GM19351 (cell line): ENCODE data around the gene DLGAP4.

Experiments
- ATAC-seq: cut with Tn5 transposase; IDR thresholded peaks from one replicate; pipeline ENCODE4 v1.9.1; 2021; ENCODE audit warnings: mild to moderate bottlenecking, moderate library complexity; ENCODE audit not compliant: unreplicated experiment

The DLGAP4 gene

DNA sequence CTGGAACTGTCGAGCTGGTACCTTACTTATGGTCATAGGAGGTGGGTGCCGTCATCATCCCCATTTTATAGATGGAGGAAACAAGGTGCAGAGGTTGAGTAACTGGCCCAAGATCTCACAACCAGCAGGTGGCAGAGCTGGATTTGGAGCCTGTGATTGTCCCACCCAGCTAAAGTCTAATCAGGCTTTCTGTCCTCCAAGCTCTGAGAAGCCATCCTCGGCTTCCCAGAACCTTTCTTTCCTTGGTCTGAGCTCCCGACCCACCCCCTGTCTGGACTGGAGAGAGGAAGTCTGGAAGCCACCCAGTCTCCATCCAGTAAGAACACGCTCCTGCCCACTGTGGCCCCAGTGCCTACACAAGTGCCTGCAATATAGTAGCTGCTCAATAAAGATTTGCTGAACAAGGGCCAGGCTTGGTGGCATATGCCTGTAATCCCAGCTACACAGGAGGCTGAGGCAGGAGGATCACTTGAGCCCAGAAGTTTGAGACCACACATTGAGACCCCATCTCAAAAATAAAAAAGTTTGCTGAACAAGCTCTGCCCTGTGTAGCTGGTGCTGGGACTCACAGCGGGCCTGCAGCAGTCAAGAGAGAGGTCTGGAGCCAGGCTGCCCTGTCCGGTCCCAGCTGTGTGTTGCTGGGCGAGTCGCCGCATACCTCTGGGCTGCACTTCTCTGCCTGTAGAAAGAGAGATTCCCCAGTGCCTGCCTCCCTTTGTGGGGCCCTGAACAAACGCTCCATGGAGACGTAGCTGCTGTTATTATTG lies 32.5 kb upstream of the DLGAP4 start:
- ATAC-seq, result no peak

DNA sequence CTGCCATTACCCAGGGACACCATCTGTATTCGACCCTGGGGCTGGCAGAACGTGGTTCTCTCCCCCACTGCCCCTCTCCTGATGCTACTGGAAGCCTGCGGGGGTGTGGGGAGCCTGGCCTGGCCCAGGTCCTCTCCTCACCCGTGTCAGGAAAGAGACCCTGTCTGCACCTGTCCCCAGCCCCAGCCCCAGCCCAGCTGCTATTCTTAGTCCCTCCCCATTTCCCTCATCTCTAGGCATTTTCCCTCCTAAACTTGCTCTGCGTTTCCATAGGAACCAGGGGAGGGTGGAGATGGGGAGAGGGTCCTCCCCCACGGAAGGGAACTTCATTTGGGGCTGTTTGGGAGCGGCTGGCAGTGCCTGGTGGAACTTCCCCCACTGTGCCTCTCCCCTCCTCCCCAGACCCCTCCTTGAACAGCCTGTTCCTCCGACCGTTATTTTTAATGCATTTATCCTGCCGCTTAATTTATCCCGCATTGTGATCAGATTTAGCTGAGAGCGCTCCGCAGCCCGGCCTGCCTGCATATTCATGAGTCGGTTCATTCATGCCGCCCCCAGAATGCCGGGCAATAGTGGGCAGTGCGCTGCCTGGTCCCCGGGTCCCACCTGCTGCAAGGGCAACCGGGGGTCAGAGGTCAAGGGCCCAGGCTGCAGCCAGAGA lies 31.8 kb upstream of the DLGAP4 start:
- ATAC-seq, result no peak

DNA sequence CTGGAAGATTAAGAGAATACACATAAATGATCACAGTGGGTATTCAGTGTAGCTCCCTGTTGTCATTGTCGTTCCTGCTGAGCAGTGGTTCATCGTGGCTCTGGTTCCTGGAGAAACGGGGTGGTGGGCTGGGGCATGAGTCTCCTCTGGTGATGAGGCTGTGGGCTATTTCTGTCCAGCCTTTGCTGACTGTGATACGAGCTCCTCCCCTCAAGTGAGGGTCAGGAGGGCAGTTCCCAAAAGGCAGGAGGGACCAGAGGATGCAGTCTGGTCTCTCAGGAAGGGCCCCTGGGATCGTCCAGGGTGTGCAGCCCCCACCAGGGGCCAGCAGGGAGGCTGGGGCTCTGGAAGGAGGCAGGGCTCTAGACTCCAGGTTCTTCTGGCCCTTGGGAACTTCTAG lies 31.1 kb upstream of the DLGAP4 start:
- no peak for ATAC-seq

DNA sequence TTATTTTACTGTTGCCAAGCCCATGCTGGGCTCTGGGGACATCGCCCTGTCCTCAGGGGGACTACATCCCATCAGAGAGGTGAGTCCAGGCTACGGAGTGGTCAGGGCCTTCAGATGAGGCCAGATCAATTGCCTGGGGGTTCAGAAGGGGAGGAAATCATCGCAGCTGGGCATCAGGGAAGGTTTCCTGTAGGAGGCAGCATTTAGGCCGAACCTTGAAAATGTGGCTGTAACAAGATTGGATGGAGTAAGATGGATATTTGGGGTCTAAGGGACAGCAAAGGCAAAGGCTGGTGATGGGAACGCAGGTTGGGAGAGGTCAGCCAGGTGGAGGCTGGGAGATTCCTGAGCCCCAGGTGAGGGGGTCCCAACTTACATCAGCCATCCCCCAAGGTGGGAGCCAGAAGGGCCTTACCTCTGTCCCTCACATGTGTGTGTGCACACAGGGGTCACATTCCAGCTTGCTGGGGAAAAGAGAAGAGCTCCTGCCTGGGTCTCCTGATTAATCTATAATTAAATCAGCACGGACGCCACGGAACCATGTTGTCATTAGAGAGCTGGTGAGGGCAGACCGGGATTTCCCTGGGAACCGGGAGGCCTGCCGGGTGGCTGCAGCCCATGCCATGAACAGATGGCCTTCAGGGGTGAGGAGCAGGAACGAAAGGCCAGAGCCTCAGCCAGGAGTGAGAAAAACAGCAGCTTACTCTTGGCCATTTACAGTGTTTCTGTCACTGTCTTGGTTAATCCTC lies 30.5 kb upstream of the DLGAP4 start:
- ATAC-seq, result no peak

DNA sequence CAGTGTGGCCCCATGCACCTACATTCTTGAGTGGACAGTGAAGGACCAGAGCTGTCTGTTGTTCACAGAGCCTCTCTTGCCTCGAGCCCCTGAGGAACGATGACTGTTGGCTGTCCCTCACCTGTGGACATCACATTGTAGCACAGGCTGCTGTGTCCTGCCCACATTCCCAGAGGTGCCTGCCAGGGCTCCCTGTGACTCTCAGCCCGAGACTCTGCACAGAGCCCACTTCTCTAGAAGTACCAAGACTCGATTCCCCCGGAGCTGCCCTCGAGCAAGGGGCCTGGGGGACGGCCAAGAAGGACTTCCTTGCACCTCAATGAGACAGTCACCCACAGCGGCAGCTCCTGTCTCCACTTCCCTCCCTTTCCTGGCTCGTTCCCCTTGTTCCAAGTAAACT lies 28.6 kb upstream of the DLGAP4 start:
- ATAC-seq, result no peak

DNA sequence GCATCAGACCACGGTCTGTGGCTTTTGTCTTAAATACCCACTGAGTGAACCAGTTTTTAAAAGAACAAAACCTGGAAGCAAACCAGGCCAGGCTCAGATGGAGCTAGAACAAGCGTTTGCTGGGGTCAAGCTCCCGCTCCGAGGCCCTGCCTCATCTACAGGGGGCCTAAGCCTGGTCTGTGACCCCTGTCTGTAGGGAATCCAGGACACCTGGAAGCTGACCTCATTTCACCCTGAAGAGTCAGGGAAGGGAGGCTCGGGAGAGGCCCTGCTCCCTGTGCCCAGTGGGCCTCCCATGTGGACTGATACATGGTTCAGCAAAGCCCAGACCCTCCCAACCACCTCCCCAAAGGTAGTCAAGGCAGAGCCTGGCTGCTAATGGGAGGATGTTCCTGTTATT lies 26.8 kb upstream of the DLGAP4 start:
- no peak for ATAC-seq

DNA sequence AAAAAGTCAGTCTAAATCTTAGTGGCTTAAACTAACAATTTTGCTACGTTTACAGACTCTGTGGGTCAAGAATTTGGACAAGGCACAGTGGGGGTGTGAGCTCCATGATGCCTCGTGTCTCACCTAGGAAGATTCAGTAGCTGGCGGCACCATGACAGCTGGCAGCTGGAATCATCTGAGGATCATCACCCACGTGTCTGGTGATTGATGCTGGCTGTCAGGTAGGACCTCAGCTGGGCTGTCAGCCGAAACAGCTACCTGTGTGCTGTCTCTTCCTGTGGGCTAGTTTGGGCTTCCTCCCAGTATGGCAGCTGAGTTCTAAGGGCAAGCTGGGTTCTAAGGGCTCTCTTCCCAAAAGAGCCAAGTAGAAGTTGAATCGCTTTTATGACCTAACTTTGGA lies 26.4 kb upstream of the DLGAP4 start:
- ATAC-seq, result no peak

DNA sequence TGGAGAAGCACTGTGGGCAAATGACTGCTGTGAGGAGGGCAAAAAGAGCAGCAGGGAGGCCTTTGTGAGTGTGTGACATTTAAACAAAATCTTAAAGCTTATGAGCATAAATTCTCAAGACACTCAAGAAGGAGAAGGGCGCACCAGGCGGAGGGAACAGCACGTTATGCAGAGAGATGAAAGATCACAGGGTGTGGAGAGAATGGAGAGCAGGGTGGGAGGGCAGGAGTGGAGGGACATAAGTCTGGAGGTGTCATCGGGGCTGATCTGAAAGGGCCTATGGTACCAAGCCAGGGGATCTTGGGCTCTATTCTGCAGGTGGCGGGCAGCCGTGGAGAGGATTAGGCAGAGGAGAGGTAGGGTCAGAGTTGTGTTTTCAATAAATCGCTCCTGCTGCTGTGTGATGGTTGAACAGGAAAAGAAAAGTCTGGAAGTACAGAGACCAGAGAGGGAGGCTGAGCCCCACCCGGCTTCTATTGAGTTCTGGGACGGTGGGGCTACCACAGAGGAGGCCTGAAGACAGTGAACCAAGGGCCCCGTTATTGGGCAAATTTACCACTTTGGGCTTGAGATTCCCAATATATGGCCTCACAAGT lies 24.3 kb upstream of the DLGAP4 start:
- ATAC-seq, result no peak

DNA sequence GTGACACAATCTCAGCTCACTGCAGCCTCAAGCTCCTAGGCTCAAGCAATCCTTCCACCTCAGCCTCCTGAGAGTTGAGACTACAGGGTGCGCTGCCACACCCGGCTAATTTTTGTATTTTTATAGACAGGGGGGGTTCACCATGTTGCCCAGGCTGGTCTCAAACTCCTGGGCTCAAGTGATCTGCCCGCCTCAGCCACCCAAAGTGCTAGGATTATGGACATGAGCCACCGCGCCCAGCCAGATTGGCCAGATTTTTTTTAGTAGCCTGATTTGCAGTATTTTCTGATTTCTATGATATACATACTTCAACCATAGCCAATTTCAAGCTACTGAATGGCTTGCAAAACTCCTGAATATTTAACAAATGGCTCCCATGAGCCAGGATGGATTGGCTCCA lies 21.4 kb upstream of the DLGAP4 start:
- ATAC-seq, result no peak

DNA sequence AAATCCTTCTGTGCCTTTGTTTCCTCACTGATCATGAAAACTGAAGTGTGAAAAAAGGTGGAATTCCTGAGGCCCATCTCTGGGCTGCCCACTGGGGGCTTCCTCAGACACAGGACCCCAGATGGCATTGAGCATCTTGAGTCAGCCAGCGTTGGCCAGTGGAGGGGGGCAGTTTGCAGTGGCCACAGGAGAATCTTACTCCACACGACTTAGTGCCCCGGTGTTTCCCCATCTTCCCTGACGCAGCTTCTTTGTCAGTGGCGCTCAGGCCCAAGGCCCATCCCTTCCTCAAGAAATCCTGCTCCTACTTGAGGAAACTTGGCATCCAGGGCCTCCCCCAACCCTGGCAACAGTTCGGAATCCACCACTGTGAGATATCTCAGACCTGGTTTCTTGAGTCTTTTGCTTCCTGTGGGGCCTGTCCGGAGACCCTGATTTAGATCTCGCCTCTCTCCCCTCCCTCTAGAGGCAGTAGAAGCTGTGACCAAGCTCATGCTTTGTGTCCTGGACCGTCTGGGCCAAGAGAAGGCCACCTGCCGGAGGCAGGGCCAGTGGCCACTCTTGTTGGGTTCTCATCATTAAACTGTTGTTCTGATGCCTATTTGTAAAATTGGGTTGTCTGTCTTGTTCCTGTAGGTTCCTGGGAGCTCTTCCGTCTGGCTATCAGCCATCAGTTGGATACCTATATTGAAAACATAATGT lies 20.2 kb upstream of the DLGAP4 start:
- ATAC-seq, result no peak

DNA sequence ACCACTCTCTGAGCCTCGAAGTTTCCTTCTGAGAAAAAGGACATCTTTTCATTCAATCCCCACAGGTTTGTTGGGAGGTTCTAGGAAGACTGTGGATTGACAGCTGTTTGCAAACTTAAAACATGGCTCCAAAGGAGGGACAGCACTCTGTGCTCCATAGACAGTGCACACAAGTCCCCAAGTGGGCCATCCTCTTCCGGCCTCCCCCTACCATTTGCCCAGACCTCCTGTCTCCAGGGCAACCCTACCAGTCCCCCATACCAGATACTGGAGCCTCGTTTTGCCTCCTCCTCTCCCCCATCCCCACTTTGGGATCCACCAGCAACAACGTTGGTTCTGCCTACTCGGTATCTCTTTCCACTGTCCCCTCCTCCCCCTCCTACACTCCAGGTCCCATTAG lies 8.5 kb upstream of the DLGAP4 start:
- no peak for ATAC-seq

DNA sequence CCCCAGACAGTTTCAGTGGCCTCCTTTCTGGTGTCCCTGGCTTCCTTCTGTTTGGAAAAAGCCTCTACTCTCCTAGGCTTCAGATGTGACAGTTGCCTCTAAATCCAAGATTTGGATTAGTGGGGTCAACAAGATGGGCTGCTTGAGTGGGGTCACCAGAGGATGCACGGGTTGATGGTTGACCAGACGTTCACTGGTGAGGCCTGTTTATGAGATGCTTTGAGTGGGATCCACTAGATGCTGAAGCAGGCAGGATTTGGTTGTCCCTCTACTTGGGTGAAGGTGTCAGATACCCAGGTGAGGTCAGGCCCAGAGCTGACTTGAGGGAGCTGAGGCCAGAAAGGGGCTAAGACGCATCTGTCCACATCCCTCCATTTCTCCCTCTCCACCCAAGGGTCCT lies 8.1 kb upstream of the DLGAP4 start:
- ATAC-seq, result no peak

DNA sequence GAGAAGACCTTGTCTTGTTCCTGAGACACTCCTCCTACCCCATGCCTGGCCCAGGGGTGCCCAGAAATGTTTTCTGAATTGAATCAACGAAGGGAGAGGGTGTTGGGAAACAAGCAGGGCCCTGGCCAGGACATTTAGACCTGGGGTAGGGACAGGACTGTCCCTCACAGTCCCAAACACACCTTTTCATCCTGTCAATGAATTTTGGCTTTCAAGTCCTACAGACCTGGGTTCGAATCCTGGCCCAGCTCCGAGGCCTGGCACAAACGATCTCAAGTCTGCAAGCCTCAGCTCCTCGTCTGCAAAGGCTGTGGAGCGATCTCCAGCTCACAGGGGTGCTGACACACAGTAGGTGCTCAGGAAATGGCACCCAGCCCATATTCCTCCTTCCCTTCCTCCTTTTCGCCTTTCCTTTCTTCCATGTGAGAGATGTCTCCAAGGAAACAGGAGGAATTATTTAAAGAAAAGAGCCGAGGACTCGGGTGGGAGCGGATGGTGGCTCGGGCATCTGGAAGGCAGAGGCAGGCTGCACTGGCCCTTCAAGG lies 7.3 kb upstream of the DLGAP4 start:
- ATAC-seq, result no peak

DNA sequence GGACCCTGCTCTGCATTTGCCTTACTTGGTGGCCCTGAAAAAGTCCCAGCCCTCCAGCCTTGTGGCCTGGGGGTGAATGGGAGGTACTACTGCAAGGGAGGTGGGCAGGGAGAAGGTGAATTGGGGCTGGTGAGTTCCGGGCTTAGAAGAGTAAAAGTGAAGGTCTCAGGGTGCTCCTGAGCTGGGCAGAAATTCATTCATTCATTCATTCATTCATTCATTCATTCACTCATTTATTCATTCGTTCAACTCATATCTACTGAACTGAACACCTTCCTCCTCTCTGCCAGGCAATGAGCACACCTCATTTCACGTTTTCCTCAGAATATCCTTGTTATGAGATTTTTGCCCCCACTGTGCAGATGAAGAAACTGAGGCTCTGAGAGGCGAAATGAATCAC lies 6.7 kb upstream of the DLGAP4 start:
- no peak for ATAC-seq

DNA sequence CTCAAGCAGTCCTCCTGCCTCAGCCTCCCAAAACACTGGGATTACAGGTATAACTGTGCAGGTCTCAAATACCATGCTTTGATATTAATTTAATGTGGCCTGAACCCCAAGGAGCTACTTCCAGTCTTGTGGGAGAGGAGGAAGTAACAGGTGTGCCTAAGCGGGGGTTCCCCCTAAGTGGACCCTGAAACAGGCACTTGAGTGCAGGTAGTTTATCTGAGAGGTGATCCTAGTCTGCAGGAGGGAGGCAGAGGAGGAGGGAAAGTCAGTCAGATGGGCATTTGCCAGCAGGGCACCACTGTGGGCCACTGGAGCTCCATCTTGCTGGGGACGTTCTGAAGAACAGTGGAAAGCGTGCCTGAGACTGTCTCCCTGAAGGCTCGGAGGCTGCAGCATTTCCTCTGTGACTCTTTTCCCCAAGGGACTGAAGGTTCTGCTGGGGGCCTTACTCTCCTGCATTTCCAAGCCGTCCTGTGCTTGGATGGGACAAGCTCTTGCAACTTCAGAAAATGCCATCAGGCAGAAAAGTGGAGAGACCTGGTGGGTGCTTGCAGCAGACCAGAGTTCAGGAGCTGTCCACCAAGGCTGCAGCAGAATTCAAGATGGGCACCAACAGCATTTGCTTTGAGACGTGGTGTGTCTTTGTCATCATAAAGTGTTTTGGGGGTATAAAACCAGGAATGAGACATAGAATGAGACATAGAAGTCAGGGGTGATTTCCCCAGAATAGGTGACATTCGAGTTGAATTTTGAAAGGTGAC lies 4.6 kb upstream of the DLGAP4 start:
- ATAC-seq, result no peak

DNA sequence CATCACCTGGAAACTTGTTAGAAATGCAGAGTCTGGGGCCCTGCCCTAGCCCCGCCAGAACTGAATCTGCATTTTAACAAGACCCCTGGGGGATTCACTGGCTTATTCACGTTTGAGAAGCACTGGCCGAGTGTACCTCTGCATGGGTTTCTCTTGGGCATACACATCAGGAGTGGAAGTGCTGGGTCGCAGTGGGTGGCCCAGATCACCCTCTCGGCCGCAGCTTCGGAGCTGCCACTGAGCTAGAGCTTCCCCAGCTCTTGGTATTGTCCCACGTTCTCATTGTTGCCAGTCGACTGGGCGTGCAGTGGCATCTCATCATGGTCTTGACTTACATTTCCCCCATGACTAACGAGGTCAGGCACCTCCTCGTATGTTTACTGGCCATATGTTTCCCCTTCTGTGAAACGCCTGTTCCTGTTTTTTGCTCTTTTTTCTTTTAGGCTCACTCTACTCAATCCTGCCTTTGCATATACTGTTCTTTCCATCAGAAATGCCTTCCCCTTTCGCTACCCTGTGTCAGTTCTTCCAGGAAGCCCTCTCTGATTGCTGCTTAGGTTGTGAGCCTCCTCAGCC lies 3.0 kb upstream of the DLGAP4 start:
- ATAC-seq, result no peak

DNA sequence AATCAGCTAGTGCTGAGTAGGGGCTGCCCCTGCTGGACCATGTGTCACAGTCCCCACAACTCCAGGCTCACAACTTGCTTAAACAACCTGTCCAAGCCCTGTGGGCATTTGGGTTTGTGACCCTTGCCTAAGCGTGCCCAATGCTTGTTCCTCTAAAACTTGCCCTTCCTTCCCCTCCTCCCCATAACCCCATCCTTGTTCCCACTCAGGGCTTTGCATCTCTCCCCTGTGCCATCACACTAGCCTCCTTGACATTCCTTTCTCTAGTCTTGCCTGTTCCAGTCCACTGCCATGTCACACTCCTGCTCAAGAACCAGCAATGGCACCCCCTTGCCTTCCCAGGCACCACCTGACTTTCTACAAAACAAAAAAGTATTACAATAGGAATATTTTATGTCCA lies 2.3 kb upstream of the DLGAP4 start:
- ATAC-seq, result no peak

DNA sequence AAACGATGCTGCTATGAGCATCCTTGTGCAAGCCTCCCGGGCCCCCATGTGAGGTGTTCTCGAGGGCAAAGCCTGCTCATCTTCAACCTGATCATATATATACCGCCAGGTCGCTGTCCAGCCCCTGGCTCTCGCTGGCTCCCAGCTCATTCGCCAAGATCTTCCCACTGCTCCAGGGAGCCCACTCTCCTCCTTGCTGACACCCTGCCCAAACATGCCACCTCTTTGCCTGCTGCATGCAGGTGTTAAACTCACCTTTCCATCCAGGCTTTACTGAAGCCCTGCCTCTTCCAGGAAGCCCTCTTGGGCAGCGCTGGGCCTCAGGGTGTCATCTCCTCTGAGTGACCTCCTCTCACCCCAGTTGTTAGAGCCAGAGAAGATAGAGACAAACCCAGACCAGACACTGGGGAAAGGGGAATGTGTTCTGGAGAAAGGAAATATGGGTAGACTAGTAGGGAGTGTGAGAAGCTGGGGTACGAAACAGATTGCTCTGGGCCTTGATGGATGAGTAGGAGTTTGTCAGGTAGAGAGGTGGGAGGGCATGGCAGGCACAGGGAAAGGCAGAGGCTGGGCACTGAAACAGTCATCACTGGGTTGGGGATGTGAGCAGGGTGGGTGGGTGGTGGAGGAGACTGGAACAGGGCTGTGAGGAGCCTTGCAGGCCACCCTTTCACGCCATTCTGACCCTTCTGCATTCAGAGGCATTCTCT lies 1.2 kb upstream of the DLGAP4 start:
- no peak for ATAC-seq
